GM23338 (cell line): ENCODE data around the gene MYH13.
A peak's percentile ranks its signal among the peaks of the same experiment; 100 is the strongest.

Experiments used
- CTCF ChIP-seq, 2 experiments: fragments of 200-600 bp in 1 of 2; sonication (generic) in 1 of 2; conservative IDR thresholded peaks; 2 replicates each; pipeline versions ENCODE4 v1.5.1 to v1.6.1; 2016 to 2017; ENCODE audit warnings: antibody characterized with exemption in 2 of 2, low read depth in 2 of 2, mild to moderate bottlenecking in 2 of 2, moderate library complexity in 1 of 2
- POLR2AphosphoS5 ChIP-seq: IDR thresholded peaks from 2 replicates; pipeline ENCODE4 v1.6.1; 2016; ENCODE audit warnings: antibody characterized with exemption, low read depth

- TF ChIP-seq CTCF (conservative IDR thresholded peaks at IDR 0.05; ENCODE audit: low read depth in 2 of 2) (peak; percentile 78 to 89), POLR2AphosphoS5 (no peak)
Observed at GRCh38 chr17:10357768-10358167, 15.0 kb downstream of the MYH13 start.
